H1 (cell line): Measurements from ENCODE around the gene ADCY5. TPM values are rescaled to one million over a fixed set of nuclear protein-coding genes. Genes with fewer than 3 reads are reported as not detected.

Experiments used
- CTCF ChIA-PET: fragments of 300-600 bp; sonication (Branson Sonifier 250); formaldehyde crosslinking; loops from one replicate; lab custom pipeline; 2021; ENCODE audit not compliant: partially characterized antibody; lab: Charles Lee
- POLR2A ChIA-PET: fragments of 300-600 bp; sonication (Branson Sonifier 250); formaldehyde crosslinking; loops from one replicate; lab custom pipeline; 2021; ENCODE audit warnings: inconsistent platforms; ENCODE audit not compliant: partially characterized antibody; lab: Charles Lee
- DNase-seq, 2 experiments: peaks; one replicate each; pipeline versions ENCODE4 v3.0.0 to v3.0.0-alpha.2; 2010 to 2022; ENCODE audit warnings: low spot score in 2 of 2, low read depth in 1 of 2, mixed read lengths in 1 of 2
- FAIRE-seq: peaks from 2 replicates; lab custom pipeline; 2011; peaks lifted over from hg19 to GRCh38; lab: Jason Lieb, UNC
- H2AFZ ChIP-seq: 2 replicates; pipeline ENCODE4 v1.8.1; 2012; ENCODE audit warnings: low read length, inconsistent platforms
- H2AK5ac ChIP-seq: 2 replicates; pipeline ENCODE4 v1.6.1; 2013; ENCODE audit warnings: low read depth, low read length
- H2BK120ac ChIP-seq: replicated peaks from 2 replicates; pipeline ENCODE3; 2013; ENCODE audit warnings: low read depth, low read length, inconsistent platforms
- H2BK12ac ChIP-seq: 2 replicates; pipeline ENCODE4 v1.6.1; 2013; ENCODE audit warnings: low read depth, low read length
- H2BK15ac ChIP-seq: 2 replicates; pipeline ENCODE4 v1.6.1; 2013; ENCODE audit warnings: low read length
- H2BK20ac ChIP-seq: 2 replicates; pipeline ENCODE4 v1.6.1; 2013; ENCODE audit warnings: low read length
- H2BK5ac ChIP-seq: 2 replicates; pipeline ENCODE4 v1.6.1; 2013; ENCODE audit warnings: low read depth, low read length
- H3K14ac ChIP-seq: 2 replicates; pipeline ENCODE4 v1.6.1; 2013; ENCODE audit warnings: inconsistent platforms; ENCODE audit not compliant: insufficient read length
- H3K18ac ChIP-seq: 2 replicates; pipeline ENCODE4 v1.6.1; 2013; ENCODE audit warnings: low read length; ENCODE audit errors: extremely low read depth
- H3K23ac ChIP-seq: 2 replicates; pipeline ENCODE4 v1.6.1; 2013; ENCODE audit warnings: inconsistent platforms; ENCODE audit not compliant: insufficient read length
- H3K23me2 ChIP-seq: 2 replicates; pipeline ENCODE4 v1.6.1; 2013; ENCODE audit warnings: low read depth, low read length
- H3K27ac ChIP-seq: 2 replicates; pipeline ENCODE4 v1.6.1; 2011; ENCODE audit warnings: low read depth, low read length, inconsistent platforms
- H3K27me3 ChIP-seq, 4 experiments: replicated peaks in 1 of 4; 1 replicate in 1 of 4; 2 replicates in 3 of 4; pipeline versions ENCODE4 v1.6.1 to v1.8.1; 2011 to 2013; ENCODE audit warnings: low read length in 3 of 4, mild to moderate bottlenecking in 3 of 4, inconsistent platforms in 2 of 4, mixed read lengths in 2 of 4, moderate library complexity in 1 of 4; ENCODE audit not compliant: control insufficient read depth in 3 of 4, insufficient read depth in 3 of 4; ENCODE audit errors: extremely low read depth in 1 of 4
- H3K36me3 ChIP-seq, 4 experiments: 2 replicates each; pipeline versions ENCODE4 v1.6.1 to v1.8.1; 2011 to 2013; ENCODE audit warnings: mild to moderate bottlenecking in 4 of 4, low read length in 3 of 4, moderate library complexity in 2 of 4, control low read depth in 1 of 4, inconsistent platforms in 1 of 4; ENCODE audit not compliant: insufficient read depth in 4 of 4, control insufficient read depth in 2 of 4
- H3K4ac ChIP-seq: replicated peaks from 2 replicates; pipeline ENCODE3; 2013; ENCODE audit warnings: low read length, low read depth, mixed read lengths, inconsistent platforms; ENCODE audit not compliant: insufficient read length
- H3K4me1 ChIP-seq, 4 experiments: replicated peaks in 1 of 4; 1 replicate in 1 of 4; 2 replicates in 3 of 4; pipeline versions ENCODE4 v1.6.1 to v1.8.1; 2011 to 2013; ENCODE audit warnings: low read length in 3 of 4, inconsistent platforms in 2 of 4, mixed read lengths in 1 of 4; ENCODE audit not compliant: insufficient read depth in 4 of 4, control insufficient read depth in 3 of 4
- H3K4me2 ChIP-seq, 2 experiments: 2 replicates each; pipeline versions ENCODE4 v1.6.1 to v1.8.1; 2011 to 2013; ENCODE audit warnings: low read depth in 2 of 2, low read length in 2 of 2, control low read depth in 1 of 2, inconsistent platforms in 1 of 2, mild to moderate bottlenecking in 1 of 2; ENCODE audit not compliant: insufficient read depth in 1 of 2
- H3K4me3 ChIP-seq, 4 experiments: fragments of 200-600, 300-600 bp in 1 of 4; sonication (generic), shearing (Covaris generic), sonication (Bioruptor Twin) in 1 of 4; 2 replicates each; pipeline versions ENCODE4 v1.5.1 to v1.8.1; 2011 to 2016; ENCODE audit warnings: low read length in 4 of 4, low read depth in 3 of 4, control low read depth in 2 of 4, inconsistent platforms in 2 of 4, mild to moderate bottlenecking in 2 of 4, mixed read lengths in 1 of 4, moderate library complexity in 1 of 4; ENCODE audit not compliant: insufficient read depth in 2 of 4; ENCODE audit errors: extremely low read depth in 1 of 4
- H3K56ac ChIP-seq: replicated peaks from 2 replicates; pipeline ENCODE3; 2013; ENCODE audit warnings: low read depth, mild to moderate bottlenecking, mixed read lengths, low read length, inconsistent platforms; ENCODE audit not compliant: insufficient read length
- H3K79me1 ChIP-seq: 2 replicates; pipeline ENCODE4 v1.6.1; 2013; ENCODE audit warnings: low read depth, low read length, control low read depth
- H3K79me2 ChIP-seq, 2 experiments: 2 replicates each; pipeline versions ENCODE4 v1.6.1 to v1.8.1; 2012 to 2013; ENCODE audit warnings: low read length in 2 of 2, mild to moderate bottlenecking in 2 of 2, inconsistent platforms in 1 of 2; ENCODE audit not compliant: insufficient read depth in 2 of 2, control insufficient read depth in 1 of 2
- H3K9ac ChIP-seq, 4 experiments: replicated peaks in 1 of 4; 1 replicate in 1 of 4; 2 replicates in 3 of 4; pipeline versions ENCODE4 v1.6.1 to v1.8.1; 2011 to 2013; ENCODE audit warnings: low read depth in 3 of 4, low read length in 3 of 4, control low read depth in 2 of 4, mild to moderate bottlenecking in 2 of 4, moderate library complexity in 2 of 4, inconsistent platforms in 1 of 4; ENCODE audit errors: extremely low read depth in 1 of 4
- H3K9me3 ChIP-seq, 2 experiments: 2 replicates each; pipeline versions ENCODE4 v1.6.1 to v1.8.1; 2012 to 2013; ENCODE audit warnings: mild to moderate bottlenecking in 2 of 2, moderate library complexity in 2 of 2, control low read depth in 1 of 2, inconsistent platforms in 1 of 2, low read depth in 1 of 2, low read length in 1 of 2, mixed read lengths in 1 of 2; ENCODE audit not compliant: insufficient read depth in 2 of 2
- H4K20me1 ChIP-seq, 2 experiments: replicated peaks in 1 of 2; 2 replicates each; pipeline versions ENCODE3 to v1.8.1; 2011 to 2013; ENCODE audit warnings: inconsistent platforms in 2 of 2, low read length in 2 of 2, mild to moderate bottlenecking in 1 of 2; ENCODE audit not compliant: insufficient read depth in 2 of 2, control insufficient read depth in 1 of 2
- H4K5ac ChIP-seq: 2 replicates; pipeline ENCODE4 v1.6.1; 2013; ENCODE audit warnings: low read length, low read depth, mixed read lengths, inconsistent platforms; ENCODE audit not compliant: insufficient read length
- H4K8ac ChIP-seq: 2 replicates; pipeline ENCODE4 v1.8.0; 2013; ENCODE audit warnings: mild to moderate bottlenecking, moderate library complexity, low read length, inconsistent platforms; ENCODE audit not compliant: insufficient read depth; ENCODE audit errors: extremely low read depth
- H4K91ac ChIP-seq: replicated peaks from 2 replicates; pipeline ENCODE3; 2013; ENCODE audit warnings: low read length, mixed read lengths, inconsistent platforms; ENCODE audit not compliant: insufficient read length
- CTCF ChIP-seq, 3 experiments: IDR thresholded peaks; 1 replicate in 2 of 3; 2 replicates in 1 of 3; pipeline versions ENCODE4 v1.5.1 to v1.6.1; 2011; ENCODE audit warnings: low read length in 3 of 3, mild to moderate bottlenecking in 3 of 3, inconsistent platforms in 2 of 3, low read depth in 1 of 3, moderate library complexity in 1 of 3; ENCODE audit not compliant: insufficient read depth in 1 of 3; ENCODE audit errors: control extremely low read depth in 1 of 3
- FOSL1 ChIP-seq: IDR thresholded peaks from 2 replicates; pipeline ENCODE4 v1.6.1; 2011; ENCODE audit warnings: mild to moderate bottlenecking, low read depth, low read length, moderate library complexity; ENCODE audit not compliant: insufficient read depth
- RAD21 ChIP-seq, 2 experiments: IDR thresholded peaks in 1 of 2; conservative IDR thresholded peaks in 1 of 2; 2 replicates each; pipeline ENCODE4 v1.6.1; 2011; ENCODE audit warnings: low read depth in 2 of 2, low read length in 2 of 2, improper control_type of control experiment in 1 of 2, inconsistent platforms in 1 of 2, mild to moderate bottlenecking in 1 of 2, moderate library complexity in 1 of 2
- WGBS, 2 experiments: shearing (Covaris generic) in 1 of 2; methylation state at CpG; one replicate each; pipeline versions ENCODE4 v1.1.6 to v1.1.7; 2013 to 2015; ENCODE audit warnings: low lambda C conversion rate in 2 of 2, mixed read lengths in 2 of 2, inconsistent platforms in 1 of 2, low coverage in 1 of 2, missing lambda C conversion rate in 1 of 2; ENCODE audit not compliant: insufficient replicate concordance in 2 of 2, insufficient coverage in 1 of 2, insufficient read length in 1 of 2; ENCODE audit errors: extremely low coverage in 1 of 2, missing lambda C conversion rate in 1 of 2; 5-methylcytosine and 5-hydroxymethylcytosine counted together
- polyA plus RNA-seq, 7 experiments: library from polyadenylated mRNA; depleted of rRNA in 3 of 7; stranded (reverse) in 5 of 7; unstranded in 2 of 7; fragments of >200 nt in 5 of 7; fragments of 200-250 nt in 2 of 7; gene quantifications; 1 replicate in 5 of 7; 2 replicates in 1 of 7; 4 replicates in 1 of 7; pipeline versions ENCODE4 v1.2.1 to v1.2.3, GENCODE V29; 2011 to 2013; ENCODE audit warnings: missing spikeins in 2 of 7, mixed read lengths in 2 of 7
- total RNA-seq: library from RNA; stranded (reverse); fragmentation: NEBNext Ultra II Directional; extraction: Animal tissue kit (Norgen Biotek cat#: 25700); gene quantifications from 2 replicates; pipeline ENCODE4 v1.2.1, GENCODE V29; 2021

The ADCY5 gene
- total and polyA plus RNA-seq, 2 of the 8 experiments (the other 6 are each of a cell fraction or from before 2014, with no cell fraction given) = 18.9 to 40.8 TPM

- POLR2A ChIA-PET = interaction anchor here (0.9 to 1.5 kb wide), 2 partner anchors 10 to 28 kb away, joined by 3 to 4 read pairs; no protein-coding TSS in a partner anchor
- no peak for DNase-seq
Observed at GRCh38 chr3:123422457-123422856, 26.4 kb downstream of the ADCY5 start.

More at GRCh38 chr3:123422457-123422856, 26.4 kb downstream of the ADCY5 start:
- H3K9ac ChIP-seq = no peak overlapping the region
- no peak overlapping the region for H3K18ac ChIP-seq
- no peak overlapping the region for H3K4ac ChIP-seq
- no peak overlapping the region for H4K91ac ChIP-seq
- no peak overlapping the region for H3K23ac ChIP-seq
- H2AK5ac ChIP-seq = no peak overlapping the region
- no peaks in the 10 kb centered on the region for H3K79me2 ChIP-seq
- CTCF ChIA-PET = interaction anchor here (0.7 to 2.5 kb wide), 40 partner anchors 9 to 430 kb away, joined by 3 to 16 read pairs (median 4); no protein-coding TSS in a partner anchor
- H3K4me3 ChIP-seq = no peak overlapping the region
- TF ChIP-seq CTCF (IDR thresholded peaks at IDR 0.05; ENCODE audit: control extremely low read depth in 1 of 3, insufficient read depth in 1 of 3, low read depth in 1 of 3, low read length in 3 of 3) (peak; percentile 54 to 59 (median 56)), FOSL1 (no peak), RAD21 (IDR thresholded peaks at IDR 0.05 in 1 of 2, conservative IDR thresholded peaks at IDR 0.05 in 1 of 2; ENCODE audit: low read depth in 2 of 2, low read length in 2 of 2) (peak; percentile 33 to 45; a peak in 2 of 4 replicates)
- no peak overlapping the region for H2BK12ac ChIP-seq
- no peak overlapping the region for H3K14ac ChIP-seq
- H2AFZ ChIP-seq = no peak overlapping the region
- no peaks in the 10 kb centered on the region for H4K20me1 ChIP-seq
- no peak overlapping the region for H4K8ac ChIP-seq
- H3K56ac ChIP-seq = no peak overlapping the region
- no peaks in the 10 kb centered on the region for H3K27me3 ChIP-seq
- no peak overlapping the region for H3K4me2 ChIP-seq
- no peak overlapping the region for H4K5ac ChIP-seq
- FAIRE-seq = no peak
- H3K4me1 ChIP-seq = no peaks in the 10 kb centered on the region; a peak in 2 of 7 replicates
- H3K23me2 ChIP-seq = no peaks in the 10 kb centered on the region
- no peaks in the 10 kb centered on the region for H3K79me1 ChIP-seq
- H2BK120ac ChIP-seq = no peak overlapping the region
- H3K36me3 ChIP-seq = no peaks in the 10 kb centered on the region
- no peak overlapping the region for H3K27ac ChIP-seq
- no peak overlapping the region for H2BK5ac ChIP-seq
- H3K9me3 ChIP-seq = no peaks in the 10 kb centered on the region
- WGBS, 2 experiments = 62% methylated on average over 5 of the region's 5 CpGs; no CpG with 5 or more reads in 1 of the 2 experiments
- H2BK15ac ChIP-seq = no peak overlapping the region
- no peak overlapping the region for H2BK20ac ChIP-seq
